ENCODE data around the gene SEC14L6.

GRCh38 chr22:30535182-30535581, 11.4 kb downstream of the SEC14L6 start:
- TF ChIP-seq CTCF (IDR thresholded peaks at IDR 0.05; ENCODE audit: low read depth, low read length): no peak
- TF ChIP-seq POLR2A (IDR thresholded peaks at IDR 0.05; ENCODE audit: extremely low read depth, insufficient read length): no peak
- TF ChIP-seq MAX (IDR thresholded peaks at IDR 0.05; ENCODE audit: low read depth, low read length): no peak

Measured in NB4 (cell line).